ENCODE results near the gene EHD4.
A peak's percentile ranks its signal among the peaks of the same experiment; 100 is the strongest.

Gene EHD4

GRCh38 chr15:41974041-41974440 lies 1.7 kb upstream of the EHD4 start:
- Histone ChIP-seq H3K27me3 (ENCODE audit: low read depth, low read length) (peaks cover 44% of the 10 kb centered on the region), H3K4me3 (ENCODE audit: low read length) (no peak overlapping the region), H3K9ac (ENCODE audit: low read length) (no peak overlapping the region), H3K36me3 (replicated peaks; ENCODE audit: low read depth, low read length) (peaks cover under 1% of the 10 kb centered on the region), H3K79me2 (ENCODE audit: low read length) (peaks cover 29% of the 10 kb centered on the region), H3K4me1 (ENCODE audit: low read length) (peaks cover 23% of the 10 kb centered on the region), H2AFZ (ENCODE audit: low read depth, low read length) (no peak overlapping the region), H3K9me3 (ENCODE audit: insufficient read depth, low read length) (no peaks in the 10 kb centered on the region), H4K20me1 (ENCODE audit: insufficient read depth, low read length) (no peaks in the 10 kb centered on the region), H3K27ac (ENCODE audit: low read length) (no peak overlapping the region), H3K4me2 (ENCODE audit: low read length) (no peak overlapping the region)
- TF ChIP-seq, protein P1, sequence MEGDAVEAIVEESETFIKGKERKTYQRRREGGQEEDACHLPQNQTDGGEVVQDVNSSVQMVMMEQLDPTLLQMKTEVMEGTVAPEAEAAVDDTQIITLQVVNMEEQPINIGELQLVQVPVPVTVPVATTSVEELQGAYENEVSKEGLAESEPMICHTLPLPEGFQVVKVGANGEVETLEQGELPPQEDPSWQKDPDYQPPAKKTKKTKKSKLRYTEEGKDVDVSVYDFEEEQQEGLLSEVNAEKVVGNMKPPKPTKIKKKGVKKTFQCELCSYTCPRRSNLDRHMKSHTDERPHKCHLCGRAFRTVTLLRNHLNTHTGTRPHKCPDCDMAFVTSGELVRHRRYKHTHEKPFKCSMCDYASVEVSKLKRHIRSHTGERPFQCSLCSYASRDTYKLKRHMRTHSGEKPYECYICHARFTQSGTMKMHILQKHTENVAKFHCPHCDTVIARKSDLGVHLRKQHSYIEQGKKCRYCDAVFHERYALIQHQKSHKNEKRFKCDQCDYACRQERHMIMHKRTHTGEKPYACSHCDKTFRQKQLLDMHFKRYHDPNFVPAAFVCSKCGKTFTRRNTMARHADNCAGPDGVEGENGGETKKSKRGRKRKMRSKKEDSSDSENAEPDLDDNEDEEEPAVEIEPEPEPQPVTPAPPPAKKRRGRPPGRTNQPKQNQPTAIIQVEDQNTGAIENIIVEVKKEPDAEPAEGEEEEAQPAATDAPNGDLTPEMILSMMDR (IDR thresholded peaks at IDR 0.05; ENCODE audit: low read depth, low read length), result no peak
- no peak for TF ChIP-seq EZH2phosphoT487 (IDR thresholded peaks at IDR 0.05; ENCODE audit: low read depth)

- Histone ChIP-seq H3K27me3 (ENCODE audit: low read depth, low read length) (peaks cover 28% of the 10 kb centered on the region), H3K27ac (ENCODE audit: low read length) (peak overlapping the region; percentile 92), H3K4me1 (ENCODE audit: low read length) (peaks cover 45% of the 10 kb centered on the region), H4K20me1 (ENCODE audit: insufficient read depth, low read length) (no peaks in the 10 kb centered on the region), H3K4me2 (ENCODE audit: low read length) (peak overlapping the region; percentile 90), H3K4me3 (ENCODE audit: low read length) (peak overlapping the region; percentile 94), H2AFZ (ENCODE audit: low read depth, low read length) (0 out of 2 replicates have a peak overlapping the region, but pooled peaks have one; percentile 7), H3K9me3 (ENCODE audit: insufficient read depth, low read length) (no peaks in the 10 kb centered on the region), H3K79me2 (ENCODE audit: low read length) (peaks cover 40% of the 10 kb centered on the region), H3K36me3 (replicated peaks; ENCODE audit: low read depth, low read length) (peaks cover 4% of the 10 kb centered on the region), H3K9ac (ENCODE audit: low read length) (peak overlapping the region; percentile 90)
- TF ChIP-seq EZH2phosphoT487 (IDR thresholded peaks at IDR 0.05; ENCODE audit: low read depth), result no peak
These were observed 483 bp downstream of the EHD4 start for GRCh38 chr15:41971895-41972252.

- Histone ChIP-seq H3K27me3 (ENCODE audit: low read depth, low read length) (peaks cover 22% of the 10 kb centered on the region), H3K36me3 (replicated peaks; ENCODE audit: low read depth, low read length) (peaks cover 7% of the 10 kb centered on the region), H3K4me1 (ENCODE audit: low read length) (peaks cover 50% of the 10 kb centered on the region), H3K79me2 (ENCODE audit: low read length) (peaks cover 46% of the 10 kb centered on the region), H2AFZ (ENCODE audit: low read depth, low read length) (0 out of 2 replicates have a peak overlapping the region, but pooled peaks have one; percentile 7), H4K20me1 (ENCODE audit: insufficient read depth, low read length) (no peaks in the 10 kb centered on the region), H3K27ac (ENCODE audit: low read length) (peak overlapping the region; percentile 92), H3K4me3 (ENCODE audit: low read length) (peak overlapping the region; percentile 94), H3K9me3 (ENCODE audit: insufficient read depth, low read length) (no peaks in the 10 kb centered on the region), H3K4me2 (ENCODE audit: low read length) (peak overlapping the region; percentile 90), H3K9ac (ENCODE audit: low read length) (peak overlapping the region; percentile 90)
- TF ChIP-seq, protein P1 (IDR thresholded peaks at IDR 0.05; ENCODE audit: low read depth, low read length), result no peak
- no peak for TF ChIP-seq EZH2phosphoT487 (IDR thresholded peaks at IDR 0.05; ENCODE audit: low read depth)
These were observed 1.1 kb downstream of the EHD4 start for GRCh38 chr15:41971089-41971894.

DNA sequence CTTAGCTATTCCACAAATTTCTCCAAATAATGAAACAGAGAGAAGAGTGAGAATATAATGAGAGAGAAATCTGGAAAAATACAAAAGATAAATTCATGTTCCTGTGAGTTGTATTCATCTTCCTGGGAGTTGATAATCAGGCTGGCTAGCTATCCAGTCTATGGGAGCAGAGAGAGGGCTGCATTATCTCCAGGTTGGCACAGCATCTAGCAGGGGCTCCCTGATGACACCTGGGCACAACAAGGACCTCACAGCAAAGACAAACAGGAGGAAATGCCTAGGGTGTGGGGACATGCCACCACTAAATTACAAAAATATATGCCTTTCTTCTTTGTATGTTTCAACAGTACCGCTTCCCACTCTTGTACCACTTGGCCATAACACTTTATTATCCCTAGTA lies 1.9 kb downstream of the EHD4 start:
- Histone ChIP-seq H3K36me3 (replicated peaks; ENCODE audit: low read depth, low read length) (peaks cover 9% of the 10 kb centered on the region), H3K4me2 (ENCODE audit: low read length) (peak overlapping the region; percentile 90), H3K79me2 (ENCODE audit: low read length) (peaks cover 51% of the 10 kb centered on the region), H3K9ac (ENCODE audit: low read length) (peak overlapping the region; percentile 90), H3K27me3 (ENCODE audit: low read depth, low read length) (peaks cover 17% of the 10 kb centered on the region), H3K9me3 (ENCODE audit: insufficient read depth, low read length) (no peaks in the 10 kb centered on the region), H3K27ac (ENCODE audit: low read length) (peak overlapping the region; percentile 92), H2AFZ (ENCODE audit: low read depth, low read length) (no peak overlapping the region), H4K20me1 (ENCODE audit: insufficient read depth, low read length) (no peaks in the 10 kb centered on the region), H3K4me1 (ENCODE audit: low read length) (peaks cover 52% of the 10 kb centered on the region), H3K4me3 (ENCODE audit: low read length) (peak overlapping the region; percentile 94)
- TF ChIP-seq, protein P1 (IDR thresholded peaks at IDR 0.05; ENCODE audit: low read depth, low read length), result no peak
- no peak for TF ChIP-seq EZH2phosphoT487 (IDR thresholded peaks at IDR 0.05; ENCODE audit: low read depth)
